HEK293T (cell line): ENCODE measurements around the gene RPS21.
"Not testable (repeated sequence)": the region's sequence is repeated elsewhere in the genome, so short reads cannot be mapped to it uniquely, and the experiment has no call there.

Experiments used
- CTCF ChIA-PET: fragments of 350-600 bp; formaldehyde crosslinking; extraction: SDS; loops from one replicate; lab custom pipeline; 2021; ENCODE audit warnings: antibody characterized with exemption, inconsistent platforms; lab: Yijun Ruan, JAX
- POLR2A ChIA-PET: fragments of 350-600 bp; formaldehyde crosslinking; extraction: SDS; loops from one replicate; lab custom pipeline; 2020; ENCODE audit warnings: antibody characterized with exemption, inconsistent platforms; lab: Yijun Ruan, JAX
- DNase-seq: peaks from one replicate; pipeline ENCODE4 v3.0.0; 2012; ENCODE audit warnings: mixed read lengths; ENCODE audit errors: extremely low spot score
- ARNT ChIP-seq: fragments of 450-650 bp; IDR thresholded peaks from 2 replicates; pipeline ENCODE4 v1.6.1; 2017; ENCODE audit warnings: mild to moderate bottlenecking
- BHLHE40 ChIP-seq: fragments of 450-650 bp; IDR thresholded peaks from 2 replicates; pipeline ENCODE4 v1.6.1; 2016; ENCODE audit warnings: mild to moderate bottlenecking, moderate library complexity, borderline replicate concordance
- CTBP1 ChIP-seq: fragments of 450-650 bp; IDR thresholded peaks from 2 replicates; pipeline ENCODE4 v1.6.1; 2016; ENCODE audit warnings: borderline replicate concordance
- ELF4 ChIP-seq: fragments of 450-650 bp; IDR thresholded peaks from 2 replicates; pipeline ENCODE4 v1.6.1; 2017; ENCODE audit warnings: antibody characterized with exemption
- FOXA1 ChIP-seq: fragments of 450-650 bp; IDR thresholded peaks from 2 replicates; pipeline ENCODE4 v1.6.1; 2016; ENCODE audit warnings: mild to moderate bottlenecking
- FOXK2 ChIP-seq: fragments of 450-650 bp; IDR thresholded peaks from 2 replicates; pipeline ENCODE4 v1.6.1; 2016; ENCODE audit warnings: mild to moderate bottlenecking
- FOXM1 ChIP-seq: fragments of 450-650 bp; IDR thresholded peaks from 2 replicates; pipeline ENCODE4 v1.6.1; 2017; ENCODE audit warnings: mild to moderate bottlenecking, borderline replicate concordance
- HDGF ChIP-seq: fragments of 450-650 bp; IDR thresholded peaks from 2 replicates; pipeline ENCODE4 v1.6.1; 2017; ENCODE audit warnings: antibody characterized with exemption, borderline replicate concordance
- L3MBTL2 ChIP-seq: fragments of 450-650 bp; conservative IDR thresholded peaks from 2 replicates; pipeline ENCODE4 v1.6.1; 2016; ENCODE audit warnings: mild to moderate bottlenecking
- LEF1 ChIP-seq: fragments of 450-650 bp; IDR thresholded peaks from 2 replicates; pipeline ENCODE4 v1.6.1; 2017; ENCODE audit warnings: mild to moderate bottlenecking, borderline replicate concordance
- NFRKB ChIP-seq: fragments of 450-650 bp; IDR thresholded peaks from 2 replicates; pipeline ENCODE4 v1.6.1; 2016; ENCODE audit warnings: mild to moderate bottlenecking, moderate library complexity
- SP1 ChIP-seq: fragments of 450-650 bp; IDR thresholded peaks from 2 replicates; pipeline ENCODE4 v1.6.1; 2017
- SUZ12 ChIP-seq: fragments of 450-650 bp; IDR thresholded peaks from 2 replicates; pipeline ENCODE4 v1.6.1; 2016; ENCODE audit warnings: mild to moderate bottlenecking
- TARDBP ChIP-seq: fragments of 450-650 bp; IDR thresholded peaks from 2 replicates; pipeline ENCODE4 v1.6.1; 2016
- ZNF384 ChIP-seq: fragments of 450-650 bp; IDR thresholded peaks from 2 replicates; pipeline ENCODE4 v1.6.1; 2016
- TF ChIP-seq, protein P1 (sequence below): fragments of 450-650 bp; IDR thresholded peaks from 2 replicates; pipeline ENCODE4 v1.6.1; 2016

RPS21 gene

DNA sequence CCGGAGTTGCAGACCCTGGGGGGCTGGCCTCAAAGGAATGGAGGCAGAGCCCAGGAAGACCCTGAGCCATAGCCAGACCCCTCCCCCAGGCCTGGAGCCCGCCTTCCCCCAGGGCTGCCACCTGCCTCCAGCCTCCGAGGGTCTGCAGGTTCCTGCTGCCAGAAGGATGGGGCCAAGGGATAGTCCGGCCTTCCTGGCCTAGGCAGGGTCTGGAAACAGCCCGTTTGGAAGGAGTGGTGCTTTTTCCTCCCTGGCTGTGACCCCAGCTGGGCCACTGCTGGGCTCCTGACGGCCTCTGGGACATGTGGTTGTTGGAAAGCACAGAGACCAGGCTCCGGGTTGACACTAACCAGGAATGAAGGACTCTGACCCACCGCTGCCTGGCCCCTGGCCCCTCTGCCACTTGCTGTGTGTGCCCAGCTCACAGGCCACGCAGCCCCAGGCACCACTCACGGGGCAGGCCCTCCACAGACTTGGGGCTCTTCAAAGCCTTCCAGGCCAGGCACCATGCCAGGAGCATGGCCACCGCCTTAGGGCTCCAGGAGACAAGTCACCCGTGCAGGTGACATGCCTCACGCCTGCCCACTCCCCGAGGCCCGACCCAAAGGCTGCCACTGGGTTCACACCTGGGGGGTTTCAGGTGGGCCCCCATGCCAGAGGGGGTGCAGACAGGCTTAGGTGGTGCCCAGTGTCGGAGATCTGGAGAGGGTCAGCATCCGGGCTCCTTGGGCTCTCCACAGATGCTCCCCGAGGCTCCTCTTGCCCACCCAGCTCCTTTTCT, 15.9 kb upstream of the RPS21 start:
- ChIA-PET POLR2A (interaction anchor here (1.6 kb wide), 1 partner anchor 16 kb away, joined by 4 read pairs; the partner anchor contains the start of gene RPS21), CTCF (interaction anchor here (1.1 kb wide), 1 partner anchor 12 kb away, joined by 5 read pairs; no protein-coding TSS in a partner anchor)
- no peak for DNase-seq
- TF ChIP-seq FOXA1 = no peak
- TF ChIP-seq ARNT = no peak
- no peak for TF ChIP-seq LEF1
- TF ChIP-seq SP1 = no peak
- TF ChIP-seq BHLHE40 = no peak
- TF ChIP-seq TARDBP = no peak
- no peak for TF ChIP-seq FOXK2
- no peak for TF ChIP-seq CTBP1
- TF ChIP-seq ELF4 = no peak
- TF ChIP-seq L3MBTL2 = no peak
- TF ChIP-seq NFRKB = no peak
- TF ChIP-seq SUZ12 = no peak
- no peak for TF ChIP-seq ZNF384
- TF ChIP-seq HDGF = no peak
- no peak for TF ChIP-seq FOXM1
- TF ChIP-seq, protein P1, sequence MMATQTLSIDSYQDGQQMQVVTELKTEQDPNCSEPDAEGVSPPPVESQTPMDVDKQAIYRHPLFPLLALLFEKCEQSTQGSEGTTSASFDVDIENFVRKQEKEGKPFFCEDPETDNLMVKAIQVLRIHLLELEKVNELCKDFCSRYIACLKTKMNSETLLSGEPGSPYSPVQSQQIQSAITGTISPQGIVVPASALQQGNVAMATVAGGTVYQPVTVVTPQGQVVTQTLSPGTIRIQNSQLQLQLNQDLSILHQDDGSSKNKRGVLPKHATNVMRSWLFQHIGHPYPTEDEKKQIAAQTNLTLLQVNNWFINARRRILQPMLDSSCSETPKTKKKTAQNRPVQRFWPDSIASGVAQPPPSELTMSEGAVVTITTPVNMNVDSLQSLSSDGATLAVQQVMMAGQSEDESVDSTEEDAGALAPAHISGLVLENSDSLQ = no peak

DNA sequence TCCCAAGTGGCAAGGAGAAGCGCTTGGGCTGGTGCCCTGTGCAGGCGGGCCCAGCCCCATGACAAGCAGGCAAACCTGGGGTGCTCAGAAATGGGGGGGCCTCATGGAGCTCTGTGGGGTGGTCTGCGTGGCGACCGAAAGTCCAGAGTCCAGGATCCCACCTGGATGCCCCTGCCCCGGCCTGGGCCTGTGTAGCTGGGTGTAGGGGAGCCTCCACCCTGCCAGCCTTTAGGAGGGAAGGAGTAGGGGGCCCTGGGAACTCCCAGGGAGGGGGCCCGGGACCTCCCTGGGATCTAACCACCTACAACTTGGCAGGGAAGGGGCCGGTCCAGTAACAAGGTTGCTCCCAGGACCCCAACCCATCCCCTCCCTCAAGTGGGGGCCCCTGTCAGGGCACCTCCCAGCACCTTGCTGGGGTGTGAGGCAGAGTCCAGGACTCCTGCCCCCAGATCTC, 15.3 kb upstream of the RPS21 start:
- CTCF ChIA-PET = interaction anchor here (1.1 kb wide), 1 partner anchor 11 kb away, joined by 5 read pairs; no protein-coding TSS in a partner anchor
- DNase-seq = no peak
- POLR2A ChIA-PET = interaction anchor here (1.6 kb wide), 1 partner anchor 15 kb away, joined by 4 read pairs; the partner anchor contains the start of gene RPS21
- TF ChIP-seq FOXM1 = no peak

DNA sequence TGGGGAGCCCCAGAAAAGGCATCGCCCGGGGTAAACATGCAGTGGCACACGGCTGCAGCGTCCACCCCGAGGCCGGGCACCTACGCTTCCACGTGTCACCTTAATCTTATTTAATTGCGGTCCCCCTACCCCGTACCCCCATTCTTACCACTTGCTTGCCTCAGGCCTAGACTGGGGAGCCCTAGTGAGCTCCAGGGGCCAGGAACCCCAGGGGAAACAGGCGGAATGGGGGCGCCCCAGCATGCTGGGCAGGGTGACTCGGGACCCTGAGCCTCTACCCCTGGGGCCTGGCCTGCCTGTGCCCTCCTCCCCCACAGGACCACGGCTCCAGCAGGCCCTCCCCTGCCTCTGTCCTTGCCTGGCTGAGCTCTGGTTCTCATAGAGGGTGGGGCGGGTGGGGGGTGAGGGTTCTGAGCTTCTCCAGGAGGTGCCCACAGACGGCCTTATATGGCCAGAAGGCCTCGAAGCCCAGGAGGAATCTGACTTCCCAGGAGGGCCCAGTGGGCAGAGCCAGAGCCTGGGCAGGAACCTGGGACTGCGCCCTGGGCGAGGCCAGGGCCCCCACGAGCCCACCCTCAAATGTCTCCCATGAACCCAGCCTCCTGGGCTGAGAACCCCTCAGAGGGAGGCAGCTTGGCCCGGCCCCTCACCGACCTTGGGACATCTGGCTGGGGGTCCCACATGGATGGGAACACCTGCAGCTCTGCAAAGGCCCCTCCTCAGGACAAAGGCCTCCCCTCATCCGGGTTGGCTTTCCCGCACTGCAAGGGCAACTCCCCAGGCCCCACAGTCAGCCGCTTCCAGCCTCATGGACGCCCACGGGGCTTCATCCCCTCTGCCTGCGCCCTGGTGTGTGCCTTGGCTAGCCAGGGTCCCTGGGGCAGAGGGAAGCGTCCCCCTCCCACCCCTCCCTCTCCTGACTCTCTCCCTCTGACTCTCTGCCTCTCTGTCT, 14.6 kb upstream of the RPS21 start:
- ChIA-PET CTCF (interaction anchor here (1.1 kb wide), 1 partner anchor 10 kb away, joined by 5 read pairs; no protein-coding TSS in a partner anchor), POLR2A (interaction anchor here (1.2 to 1.6 kb wide), 2 partner anchors 14 to 15 kb away, joined by 3 to 4 read pairs; partner anchors contain the start of gene RPS21)
- TF ChIP-seq L3MBTL2 (no peak), NFRKB (no peak), SP1 (no peak), SUZ12 (no peak), HDGF (no peak), FOXM1 (no peak), FOXK2 (no peak), LEF1 (no peak), ARNT (no peak), ELF4 (no peak), ZNF384 (no peak), CTBP1 (no peak), TARDBP (no peak), BHLHE40 (no peak)
- TF ChIP-seq, protein P1 = no peak
- no peak for DNase-seq

DNA sequence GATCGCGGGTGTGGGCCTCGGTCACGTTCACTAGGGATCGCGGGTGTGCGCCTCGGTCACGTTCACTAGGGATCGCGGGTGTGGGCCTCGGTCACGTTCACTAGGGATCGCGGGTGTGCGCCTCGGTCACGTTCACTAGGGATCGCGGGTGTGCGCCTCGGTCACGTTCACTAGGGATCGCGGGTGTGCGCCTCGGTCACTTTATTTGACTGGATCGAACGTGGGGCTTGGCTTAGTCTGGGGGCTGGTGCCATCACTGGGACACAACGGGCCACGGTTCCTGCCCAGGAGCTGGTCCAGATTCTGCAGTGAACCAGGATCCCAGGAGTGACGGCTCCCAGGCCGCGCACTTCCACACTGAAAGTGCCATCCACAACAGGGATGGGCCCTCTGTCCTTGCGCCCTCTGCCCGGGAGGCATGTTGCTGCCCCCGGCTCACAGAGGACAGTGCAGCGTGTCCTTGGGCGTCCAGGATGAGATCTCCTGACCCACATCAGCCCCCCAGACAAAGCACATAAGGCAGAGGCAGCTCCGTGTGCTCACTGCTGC, 13.2 kb upstream of the RPS21 start:
- POLR2A ChIA-PET, DNase-seq, CTCF ChIA-PET: not testable (repeated sequence)

- no peak for TF ChIP-seq LEF1
- no peak for TF ChIP-seq FOXK2
- no peak for TF ChIP-seq ARNT
- TF ChIP-seq HDGF = no peak
- TF ChIP-seq FOXA1 = no peak
- TF ChIP-seq SUZ12 = no peak
- no peak for TF ChIP-seq ELF4
- no peak for DNase-seq
- ChIA-PET POLR2A (no interaction called here), CTCF (no interaction called here)
Measured at GRCh38 chr20:62374331-62375152, 12.4 kb upstream of the RPS21 start.
